DOHH2 (cell line): ENCODE measurements around the gene LGALS3BP.

Experiments
- H3F3A ChIP-seq: fragments of 200-600 bp; sonication (generic), shearing (Covaris generic); 2 replicates; pipeline ENCODE4 v1.6.0; 2016; ENCODE audit warnings: antibody characterized with exemption, mild to moderate bottlenecking; ENCODE audit not compliant: control insufficient read depth, insufficient read depth
- H3K27ac ChIP-seq: fragments of 200-600 bp; sonication (generic); 2 replicates; pipeline ENCODE4 v1.5.1; 2014; ENCODE audit warnings: low read depth, mild to moderate bottlenecking, low read length, moderate library complexity
- H3K27me3 ChIP-seq: fragments of 200-600 bp; sonication (generic); 2 replicates; pipeline ENCODE4 v1.6.1; 2014; ENCODE audit warnings: mild to moderate bottlenecking, low read length, mixed read lengths; ENCODE audit not compliant: control insufficient read depth
- H3K36me3 ChIP-seq: fragments of 200-600 bp; sonication (generic); 2 replicates; pipeline ENCODE4 v1.6.1; 2014; ENCODE audit warnings: mild to moderate bottlenecking, low read length, moderate library complexity, mixed read lengths; ENCODE audit not compliant: control insufficient read depth
- H3K4me1 ChIP-seq: fragments of 200-600 bp; sonication (generic); 2 replicates; pipeline ENCODE4 v1.6.1; 2014; ENCODE audit warnings: mild to moderate bottlenecking, low read length, mixed read lengths; ENCODE audit not compliant: control insufficient read depth
- H3K4me2 ChIP-seq: fragments of 200-600 bp; sonication (generic); 2 replicates; pipeline ENCODE4 v1.6.0; 2014; ENCODE audit warnings: mild to moderate bottlenecking, low read length, moderate library complexity
- H3K4me3 ChIP-seq: fragments of 200-600 bp; sonication (generic); 2 replicates; pipeline ENCODE4 v1.5.1; 2014; ENCODE audit warnings: mild to moderate bottlenecking, low read length, mixed read lengths
- H3K79me2 ChIP-seq: fragments of 200-600 bp; sonication (generic); 2 replicates; pipeline ENCODE4 v1.6.1; 2014; ENCODE audit warnings: mild to moderate bottlenecking, low read length, mixed read lengths; ENCODE audit not compliant: control insufficient read depth
- H3K9me2 ChIP-seq: fragments of 200-600 bp; sonication (generic); replicated peaks from 2 replicates; pipeline ENCODE4 v1.6.1; 2014; ENCODE audit warnings: mild to moderate bottlenecking, low read length, mixed read lengths; ENCODE audit not compliant: control insufficient read depth
- H3K9me3 ChIP-seq: fragments of 200-600 bp; sonication (generic); 2 replicates; pipeline ENCODE4 v1.6.1; 2014; ENCODE audit warnings: antibody characterized with exemption, low read length, mixed read lengths; ENCODE audit not compliant: control insufficient read depth, insufficient read depth
- H4K20me1 ChIP-seq: fragments of 200-600 bp; sonication (generic); 2 replicates; pipeline ENCODE4 v1.6.0; 2014; ENCODE audit warnings: low read depth, mild to moderate bottlenecking, antibody characterized with exemption, low read length, moderate library complexity; ENCODE audit not compliant: control insufficient read depth, insufficient read depth
- EZH2phosphoT487 ChIP-seq: fragments of 200-600 bp; sonication (generic); IDR thresholded peaks from 2 replicates; pipeline ENCODE4 v1.6.1; 2017; ENCODE audit warnings: borderline replicate concordance, mild to moderate bottlenecking, antibody characterized with exemption, low read length, moderate library complexity, mixed read lengths
- TF ChIP-seq, protein P1 (sequence below): fragments of 200-600 bp; sonication (generic); IDR thresholded peaks from one replicate; pipeline ENCODE4 v1.5.1; 2014; ENCODE audit warnings: antibody characterized with exemption, mild to moderate bottlenecking, low read depth, low read length; ENCODE audit not compliant: poor library complexity, severe bottlenecking

LGALS3BP gene

DNA sequence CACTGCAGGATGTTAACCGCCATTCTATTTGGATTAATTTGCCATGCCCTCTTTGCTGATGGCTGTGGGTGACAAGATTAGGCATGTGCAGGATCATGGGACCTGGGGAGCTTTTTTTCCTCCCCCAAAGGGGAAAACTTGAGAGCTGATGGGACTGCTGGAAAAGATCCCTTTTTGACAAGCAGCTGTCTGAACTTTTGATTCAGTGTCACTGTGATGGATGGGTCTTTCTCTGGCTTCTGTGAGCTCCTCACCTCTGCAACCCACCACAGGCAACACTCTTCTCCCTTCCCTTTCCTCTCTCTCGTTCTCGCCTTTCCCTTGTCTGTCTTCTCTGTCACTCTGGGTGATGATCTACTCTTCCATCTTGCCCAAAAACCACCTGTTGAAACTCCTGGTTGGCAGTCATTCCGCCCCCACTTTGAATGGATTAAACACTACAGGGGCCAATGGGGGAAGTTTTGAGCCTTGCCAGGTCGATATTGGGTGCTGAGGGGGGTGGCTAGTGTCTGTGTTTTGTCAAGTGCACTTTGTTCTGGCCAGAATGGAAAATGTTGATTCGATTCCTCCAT, 32.9 kb upstream of the LGALS3BP start:
- H3K9me2 ChIP-seq = no peaks in the 10 kb centered on the region
- peaks cover 18% of the 10 kb centered on the region for H3K79me2 ChIP-seq
- peaks cover 18% of the 10 kb centered on the region for H3K4me1 ChIP-seq
- H3K4me2 ChIP-seq = no peak overlapping the region
- no peak for TF ChIP-seq EZH2phosphoT487
- TF ChIP-seq, protein P1, sequence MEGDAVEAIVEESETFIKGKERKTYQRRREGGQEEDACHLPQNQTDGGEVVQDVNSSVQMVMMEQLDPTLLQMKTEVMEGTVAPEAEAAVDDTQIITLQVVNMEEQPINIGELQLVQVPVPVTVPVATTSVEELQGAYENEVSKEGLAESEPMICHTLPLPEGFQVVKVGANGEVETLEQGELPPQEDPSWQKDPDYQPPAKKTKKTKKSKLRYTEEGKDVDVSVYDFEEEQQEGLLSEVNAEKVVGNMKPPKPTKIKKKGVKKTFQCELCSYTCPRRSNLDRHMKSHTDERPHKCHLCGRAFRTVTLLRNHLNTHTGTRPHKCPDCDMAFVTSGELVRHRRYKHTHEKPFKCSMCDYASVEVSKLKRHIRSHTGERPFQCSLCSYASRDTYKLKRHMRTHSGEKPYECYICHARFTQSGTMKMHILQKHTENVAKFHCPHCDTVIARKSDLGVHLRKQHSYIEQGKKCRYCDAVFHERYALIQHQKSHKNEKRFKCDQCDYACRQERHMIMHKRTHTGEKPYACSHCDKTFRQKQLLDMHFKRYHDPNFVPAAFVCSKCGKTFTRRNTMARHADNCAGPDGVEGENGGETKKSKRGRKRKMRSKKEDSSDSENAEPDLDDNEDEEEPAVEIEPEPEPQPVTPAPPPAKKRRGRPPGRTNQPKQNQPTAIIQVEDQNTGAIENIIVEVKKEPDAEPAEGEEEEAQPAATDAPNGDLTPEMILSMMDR = no peak
- no peak overlapping the region for H3K27ac ChIP-seq
- H3K36me3 ChIP-seq = peaks cover 4% of the 10 kb centered on the region
- H4K20me1 ChIP-seq = peaks cover 6% of the 10 kb centered on the region
- no peaks in the 10 kb centered on the region for H3F3A ChIP-seq
- H3K4me3 ChIP-seq = no peak overlapping the region
- peaks cover 7% of the 10 kb centered on the region; the same call in 1 of the 2 replicates for H3K9me3 ChIP-seq
- H3K27me3 ChIP-seq = peaks cover 8% of the 10 kb centered on the region

DNA sequence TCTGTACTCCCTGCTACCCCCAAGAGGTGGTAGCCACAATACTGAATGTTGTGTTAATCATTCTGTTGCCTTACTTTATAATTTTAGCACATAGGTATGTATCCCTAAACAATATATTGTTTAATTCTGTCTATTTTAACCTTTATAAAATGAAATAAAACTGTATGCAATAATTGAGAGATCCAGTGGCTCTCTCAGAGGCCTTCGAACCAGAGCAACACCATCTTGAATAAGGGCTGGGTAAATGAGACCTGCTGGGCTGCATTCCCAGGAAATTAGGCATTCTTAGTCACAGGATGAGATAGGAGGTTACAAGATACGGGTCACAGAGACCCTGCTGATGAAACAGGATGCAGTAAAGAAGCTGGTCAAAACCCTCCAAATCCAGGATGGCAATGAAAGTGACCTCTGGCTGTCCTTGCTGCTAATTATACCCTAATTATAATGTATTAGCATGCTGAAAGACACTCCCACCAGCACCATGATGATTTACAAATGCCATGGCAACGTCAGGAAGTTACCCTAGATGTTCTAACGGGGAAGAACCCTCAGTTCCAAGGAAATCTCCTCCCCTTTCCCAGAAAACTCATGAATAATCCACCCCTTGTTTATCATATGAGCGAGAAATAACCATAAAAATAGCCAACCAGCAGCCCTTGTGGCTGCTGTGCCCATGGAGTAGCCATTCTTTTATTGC, 31.9 kb upstream of the LGALS3BP start:
- Histone ChIP-seq H4K20me1 (peaks cover 6% of the 10 kb centered on the region), H3K27ac (no peak overlapping the region), H3K36me3 (peaks cover 7% of the 10 kb centered on the region), H3K79me2 (peaks cover 29% of the 10 kb centered on the region), H3K4me2 (no peak overlapping the region), H3K27me3 (peaks cover 8% of the 10 kb centered on the region), H3K9me3 (peaks cover 7% of the 10 kb centered on the region; the same call in 1 of the 2 replicates), H3K4me3 (no peak overlapping the region), H3K9me2 (no peaks in the 10 kb centered on the region), H3K4me1 (peaks cover 18% of the 10 kb centered on the region), H3F3A (no peaks in the 10 kb centered on the region)
- TF ChIP-seq, protein P1 = no peak
- TF ChIP-seq EZH2phosphoT487 = no peak

DNA sequence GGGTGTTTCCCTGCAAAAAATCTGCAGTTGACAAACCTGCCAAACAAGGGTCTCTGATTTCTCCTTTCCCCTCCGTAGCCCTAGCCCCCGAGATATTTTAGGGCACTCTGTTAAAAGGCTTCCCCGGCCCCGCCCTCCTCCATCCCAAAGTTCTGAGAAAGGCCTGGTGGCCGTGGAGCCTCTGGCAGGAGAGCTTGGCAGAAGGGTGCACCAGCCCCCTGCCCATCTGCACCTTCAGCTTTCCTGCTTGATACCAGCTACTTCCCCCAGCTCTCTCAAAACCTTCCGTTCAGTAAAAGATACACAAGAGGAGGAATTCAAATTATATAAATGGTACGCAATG, 30.6 kb upstream of the LGALS3BP start:
- H3K4me3 ChIP-seq = peak overlapping the region; percentile 76
- H3K9me3 ChIP-seq = peaks cover 7% of the 10 kb centered on the region; the same call in 1 of the 2 replicates
- peak overlapping the region; percentile 75 for H3K4me2 ChIP-seq
- peaks cover 8% of the 10 kb centered on the region for H3K27me3 ChIP-seq
- peaks cover 6% of the 10 kb centered on the region for H4K20me1 ChIP-seq
- H3K4me1 ChIP-seq = peaks cover 18% of the 10 kb centered on the region
- TF ChIP-seq, protein P1 = no peak
- no peak for TF ChIP-seq EZH2phosphoT487
- H3K79me2 ChIP-seq = peaks cover 42% of the 10 kb centered on the region
- no peaks in the 10 kb centered on the region for H3F3A ChIP-seq
- peaks cover 7% of the 10 kb centered on the region for H3K36me3 ChIP-seq
- H3K9me2 ChIP-seq = no peaks in the 10 kb centered on the region
- H3K27ac ChIP-seq = no peak overlapping the region
